Measurements from ENCODE around the gene PIGH. TPM values are rescaled to one million over a fixed set of nuclear protein-coding genes. Genes with fewer than 3 reads are reported as not detected.
A peak's percentile ranks its signal among the peaks of the same experiment; 100 is the strongest.
"Not testable (repeated sequence)": the region's sequence is repeated elsewhere in the genome, so short reads cannot be mapped to it uniquely, and the experiment has no call there.

Gene PIGH
- total and polyA plus RNA-seq, 2 of the 13 experiments (the other 11 are each of a cell fraction or from before 2014, with no cell fraction given) = 30.0 to 43.5 TPM

DNA sequence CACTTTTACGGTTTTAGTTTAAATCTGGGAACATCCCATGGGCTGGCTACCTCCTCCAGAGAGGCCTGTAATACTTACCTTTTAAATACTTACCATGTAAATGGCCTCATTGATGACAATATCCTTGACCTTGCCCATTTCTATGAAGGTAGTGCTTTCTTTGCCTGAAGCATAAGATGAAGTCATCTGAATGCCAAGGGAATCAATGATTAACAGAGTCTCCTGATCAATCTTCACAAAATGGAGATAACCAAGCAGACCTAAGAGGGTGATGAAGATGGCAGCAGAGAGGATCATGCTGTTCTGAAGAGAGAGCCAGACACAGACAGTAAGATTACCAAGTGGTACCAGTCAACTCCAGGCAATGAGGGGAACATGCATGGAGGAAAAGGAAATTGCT is 6.4 kb downstream of the PIGH start:
- ATAC-seq (0 out of 3 replicates have a peak, but pooled peaks have one; percentile 45), DNase-seq (ENCODE audit: low spot score) (peak; percentile 46)
- TF ChIP-seq ZNF644 (CRISPR knock-in tag; IDR thresholded peaks at IDR 0.05; ENCODE audit: low read depth) (peak; percentile 54), ATF7 (IDR thresholded peaks at IDR 0.05) (peak; percentile 18; the same call in 1 of the 2 replicates)
- TF ChIP-seq, protein P1, sequence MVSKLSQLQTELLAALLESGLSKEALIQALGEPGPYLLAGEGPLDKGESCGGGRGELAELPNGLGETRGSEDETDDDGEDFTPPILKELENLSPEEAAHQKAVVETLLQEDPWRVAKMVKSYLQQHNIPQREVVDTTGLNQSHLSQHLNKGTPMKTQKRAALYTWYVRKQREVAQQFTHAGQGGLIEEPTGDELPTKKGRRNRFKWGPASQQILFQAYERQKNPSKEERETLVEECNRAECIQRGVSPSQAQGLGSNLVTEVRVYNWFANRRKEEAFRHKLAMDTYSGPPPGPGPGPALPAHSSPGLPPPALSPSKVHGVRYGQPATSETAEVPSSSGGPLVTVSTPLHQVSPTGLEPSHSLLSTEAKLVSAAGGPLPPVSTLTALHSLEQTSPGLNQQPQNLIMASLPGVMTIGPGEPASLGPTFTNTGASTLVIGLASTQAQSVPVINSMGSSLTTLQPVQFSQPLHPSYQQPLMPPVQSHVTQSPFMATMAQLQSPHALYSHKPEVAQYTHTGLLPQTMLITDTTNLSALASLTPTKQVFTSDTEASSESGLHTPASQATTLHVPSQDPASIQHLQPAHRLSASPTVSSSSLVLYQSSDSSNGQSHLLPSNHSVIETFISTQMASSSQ (IDR thresholded peaks at IDR 0.05; ENCODE audit: low read depth) = peak; percentile 60; the same call in 1 of the 2 replicates
- TF ChIP-seq, protein P1 (CRISPR knock-in tag; IDR thresholded peaks at IDR 0.05; ENCODE audit: borderline replicate concordance) = peak; percentile 66; the same call in 1 of the 2 replicates
- TF ChIP-seq, protein P2, sequence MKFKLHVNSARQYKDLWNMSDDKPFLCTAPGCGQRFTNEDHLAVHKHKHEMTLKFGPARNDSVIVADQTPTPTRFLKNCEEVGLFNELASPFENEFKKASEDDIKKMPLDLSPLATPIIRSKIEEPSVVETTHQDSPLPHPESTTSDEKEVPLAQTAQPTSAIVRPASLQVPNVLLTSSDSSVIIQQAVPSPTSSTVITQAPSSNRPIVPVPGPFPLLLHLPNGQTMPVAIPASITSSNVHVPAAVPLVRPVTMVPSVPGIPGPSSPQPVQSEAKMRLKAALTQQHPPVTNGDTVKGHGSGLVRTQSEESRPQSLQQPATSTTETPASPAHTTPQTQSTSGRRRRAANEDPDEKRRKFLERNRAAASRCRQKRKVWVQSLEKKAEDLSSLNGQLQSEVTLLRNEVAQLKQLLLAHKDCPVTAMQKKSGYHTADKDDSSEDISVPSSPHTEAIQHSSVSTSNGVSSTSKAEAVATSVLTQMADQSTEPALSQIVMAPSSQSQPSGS (CRISPR knock-in tag; IDR thresholded peaks at IDR 0.05) = peak; percentile 61; the same call in 1 of the 2 replicates
- H3K4me3 ChIP-seq (replicated peaks in 1 of 3; ENCODE audit: insufficient read depth in 1 of 3, low read depth in 2 of 3, low read length in 3 of 3); BruUV-seq (replicated peaks); H3K27ac ChIP-seq (ENCODE audit: extremely low read length, insufficient read depth, low read length); H3K9ac ChIP-seq (ENCODE audit: insufficient read depth, low read depth, low read length); H3K27me3 ChIP-seq (ENCODE audit: control insufficient read depth in 1 of 2, insufficient read depth in 2 of 2, low read length in 2 of 2); H3K79me2 ChIP-seq (ENCODE audit: insufficient read depth, low read length); H3K36me3 ChIP-seq (replicated peaks in 1 of 2; ENCODE audit: control insufficient read depth in 1 of 2, insufficient read depth in 2 of 2, low read length in 2 of 2); H4K20me1 ChIP-seq (ENCODE audit: insufficient read depth, low read length); in situ Hi-C loops (cut with HindIII; ENCODE audit: extremely low pct_ligation_motif_present, low pct_unique_long_range_greater_than_20kb); H2AFZ ChIP-seq (ENCODE audit: low read length); intact Hi-C loops (cut with micrococcal nuclease; ENCODE audit: unreplicated experiment); FAIRE-seq; H3K9me3 ChIP-seq (ENCODE audit: low read length); POLR2A ChIA-PET; CTCF ChIA-PET (ENCODE audit: low intra/inter-chr PET ratio, low total read pairs); TF ChIP-seq ATF7 (CRISPR knock-in tag; IDR thresholded peaks at IDR 0.05): not testable (repeated sequence)
- Histone ChIP-seq H3K4me1 (ENCODE audit: insufficient read depth, low read length) (peaks cover 36% of the 10 kb centered on the region), H3K4me2 (ENCODE audit: low read depth, low read length) (peak overlapping the region; percentile 11; the same call in 1 of the 2 replicates)
- WGBS (ENCODE audit: low lambda C conversion rate) = 3% methylated on average over 1 of the region's 1 CpG

Data from HepG2 (cell line).